Left cardiac atrium (tissue), 4 donors: ENCODE data around the gene PHACTR1. TPM values are rescaled to one million over a fixed set of nuclear protein-coding genes. Genes with fewer than 3 reads are reported as not detected.
A peak's percentile ranks its signal among the peaks of the same experiment; 100 is the strongest.
"Not testable (repeated sequence)": the region's sequence is repeated elsewhere in the genome, so short reads cannot be mapped to it uniquely, and the experiment has no call there.

Source experiments
- ATAC-seq, 2 donors: fragments of 200-7000 bp; cut with Tn5 transposase; one replicate each; pipeline ENCODE4 v1.9.1; 2020; ENCODE audit warnings: mild to moderate bottlenecking in 2 of 2, moderate library complexity in 2 of 2
- DNase-seq: peaks from one replicate; pipeline ENCODE4 v3.0.0-alpha.2; 2020
- intact Hi-C, 2 donors: fragments of 100-400 bp; cut with DNase I; formaldehyde crosslinking; loops; one replicate each; pipeline versions ENCODE4 v1.14.1 to v1.15.1; 2022 to 2023
- total RNA-seq, 2 donors: library from RNA; stranded (reverse); fragmentation: NEBNext Ultra II Directional; extraction: Animal tissue kit (Norgen Biotek cat#: 25700); gene quantifications; one replicate each; pipeline ENCODE4 v1.2.1, GENCODE V29; 2021
- donor health status: DM: no; HTN: yes; CAD: no.
- donor health status: DM: no; HTN: yes; CAD: no; lungs with severe emphysema.
- donor health status: DM: yes; HTN: yes; CAD: no.
- donor health status: Dilated cardiomyopathy.

Gene PHACTR1
- total RNA-seq, 2 donors from 2014 or later = 12.2 to 16.0 TPM

GRCh38 chr6:13311155-13311554 lies 594.6 kb downstream of the PHACTR1 start:
- no peak for ATAC-seq
- intact Hi-C loops = no loop called here
- DNase-seq = no peak

GRCh38 chr6:13314806-13315205 lies 598.2 kb downstream of the PHACTR1 start:
- no peak for DNase-seq
- intact Hi-C loops = no loop called here
- no peak for ATAC-seq

- no peak for DNase-seq
- ATAC-seq = no peak
- intact Hi-C loops = no loop called here
These were observed 599.3 kb downstream of the PHACTR1 start for GRCh38 chr6:13315896-13316295.

GRCh38 chr6:13318821-13319220 lies 602.3 kb downstream of the PHACTR1 start:
- intact Hi-C loops = no loop called here
- peak in 1 of 2 donors; percentile 32 for ATAC-seq
- DNase-seq = no peak

- ATAC-seq = peak in 1 of 2 donors; percentile 39
- DNase-seq = no peak
- intact Hi-C loops = no loop called here
These were observed 603.5 kb downstream of the PHACTR1 start for GRCh38 chr6:13319891-13320564.

GRCh38 chr6:13326031-13326586 lies 609.5 kb downstream of the PHACTR1 start:
- intact Hi-C loops, ATAC-seq, DNase-seq: not testable (repeated sequence)

- ATAC-seq (no peak), DNase-seq (no peak)
- intact Hi-C loops = no loop called here
These were observed 611.1 kb downstream of the PHACTR1 start for GRCh38 chr6:13327691-13328075.

- ATAC-seq (peak; percentile 98), DNase-seq (peak; percentile 90)
- intact Hi-C loops = no loop called here
These were observed 611.7 kb downstream of the PHACTR1 start, which contains the start of gene TBC1D7 for GRCh38 chr6:13328076-13328874. Gene TBC1D7 (minus strand): TSS chr6:13328537. CDS start chr6:13326898, 1,639 bp downstream.

- intact Hi-C loops = no loop called here
- no peak for DNase-seq
- ATAC-seq = no peak
These were observed 612.3 kb downstream of the PHACTR1 start for GRCh38 chr6:13328875-13329183.

GRCh38 chr6:13331516-13332348 lies 615.2 kb downstream of the PHACTR1 start:
- peak in 1 of 2 donors; percentile 7 for ATAC-seq
- intact Hi-C loops = loop anchor here in 1 of 2 donors (5.0 kb wide), 1 partner anchor 419 kb away; no protein-coding TSS in a partner anchor
- DNase-seq = no peak

GRCh38 chr6:13332349-13332706 lies 615.8 kb downstream of the PHACTR1 start:
- ATAC-seq = no peak
- no peak for DNase-seq
- intact Hi-C loops = loop anchor here in 1 of 2 donors (5.0 kb wide), 1 partner anchor 420 kb away; no protein-coding TSS in a partner anchor

GRCh38 chr6:13334953-13335352 lies 618.4 kb downstream of the PHACTR1 start:
- peak; percentile 24 to 73 for ATAC-seq
- intact Hi-C loops = loop anchor here in 1 of 2 donors (5.0 kb wide), 1 partner anchor 423 kb away; no protein-coding TSS in a partner anchor
- DNase-seq = peak; percentile 39

GRCh38 chr6:13336553-13336952 lies 620.0 kb downstream of the PHACTR1 start:
- DNase-seq (peak; percentile 77), ATAC-seq (peak; percentile 74 to 77)
- intact Hi-C loops = loop anchor here in 1 of 2 donors (2.0 kb wide), 1 partner anchor 150 kb away; the partner anchor contains the start of gene GFOD1

- intact Hi-C loops = loop anchor here in 1 of 2 donors (2.0 kb wide), 1 partner anchor 201 kb away; no protein-coding TSS in a partner anchor
- DNase-seq (no peak), ATAC-seq (no peak)
These were observed 621.5 kb downstream of the PHACTR1 start for GRCh38 chr6:13338038-13338437.
